ENCODE data around the gene CERS6.

The CERS6 gene

DNA sequence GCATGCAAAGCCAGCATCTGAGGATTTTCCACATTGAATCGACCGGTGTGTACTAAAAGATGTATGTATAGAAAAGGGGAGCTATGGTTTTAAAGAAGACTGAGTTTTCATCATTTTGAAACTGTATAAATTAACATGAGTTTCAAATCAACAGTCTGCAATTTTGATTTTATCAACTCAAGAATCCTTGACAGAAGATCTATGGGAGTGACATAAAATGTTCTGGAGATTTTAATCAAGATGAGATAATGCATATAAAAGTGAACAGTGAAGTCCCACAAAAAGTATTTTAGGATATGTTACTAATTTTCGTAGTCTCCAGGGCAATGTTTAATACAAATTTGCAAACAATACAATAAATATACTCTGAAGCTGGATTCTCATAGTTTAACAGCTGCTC, 24.0 kb upstream of the CERS6 start:
- DNase-seq (ENCODE audit: low read depth) = no peak

DNA sequence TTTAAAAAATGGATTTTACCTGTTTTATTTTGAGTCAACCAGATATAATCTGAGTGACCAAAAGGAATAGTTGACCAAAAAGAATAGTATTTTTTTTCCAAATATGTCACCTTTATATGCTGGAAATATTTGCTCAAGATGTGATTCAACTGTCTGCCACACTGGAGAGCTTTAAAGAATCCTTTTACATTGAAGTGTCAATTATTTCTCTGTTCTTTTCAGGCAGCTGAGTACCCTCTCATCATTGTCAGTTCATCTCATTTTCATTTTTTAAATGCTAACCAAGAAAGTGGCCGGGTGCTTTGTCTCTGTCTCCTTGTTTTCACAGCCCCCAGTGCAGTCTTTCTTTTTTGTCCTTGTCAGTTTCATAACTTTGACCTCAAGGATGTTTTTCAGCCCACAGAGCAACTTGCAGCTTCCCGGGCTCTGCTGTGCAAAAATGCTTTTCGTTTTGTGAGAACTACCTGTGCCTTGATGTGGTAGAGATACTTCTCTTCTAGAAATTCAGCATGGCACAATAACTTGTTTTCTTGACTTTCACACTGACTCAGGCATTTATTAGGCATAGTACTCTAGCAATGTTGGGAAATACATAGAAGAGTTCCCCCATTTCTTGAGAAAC, 23.4 kb upstream of the CERS6 start:
- H3K4me3 ChIP-seq (ENCODE audit: control insufficient read depth, low read depth, low read length) = no peak overlapping the region
- TF ChIP-seq, protein P1, sequence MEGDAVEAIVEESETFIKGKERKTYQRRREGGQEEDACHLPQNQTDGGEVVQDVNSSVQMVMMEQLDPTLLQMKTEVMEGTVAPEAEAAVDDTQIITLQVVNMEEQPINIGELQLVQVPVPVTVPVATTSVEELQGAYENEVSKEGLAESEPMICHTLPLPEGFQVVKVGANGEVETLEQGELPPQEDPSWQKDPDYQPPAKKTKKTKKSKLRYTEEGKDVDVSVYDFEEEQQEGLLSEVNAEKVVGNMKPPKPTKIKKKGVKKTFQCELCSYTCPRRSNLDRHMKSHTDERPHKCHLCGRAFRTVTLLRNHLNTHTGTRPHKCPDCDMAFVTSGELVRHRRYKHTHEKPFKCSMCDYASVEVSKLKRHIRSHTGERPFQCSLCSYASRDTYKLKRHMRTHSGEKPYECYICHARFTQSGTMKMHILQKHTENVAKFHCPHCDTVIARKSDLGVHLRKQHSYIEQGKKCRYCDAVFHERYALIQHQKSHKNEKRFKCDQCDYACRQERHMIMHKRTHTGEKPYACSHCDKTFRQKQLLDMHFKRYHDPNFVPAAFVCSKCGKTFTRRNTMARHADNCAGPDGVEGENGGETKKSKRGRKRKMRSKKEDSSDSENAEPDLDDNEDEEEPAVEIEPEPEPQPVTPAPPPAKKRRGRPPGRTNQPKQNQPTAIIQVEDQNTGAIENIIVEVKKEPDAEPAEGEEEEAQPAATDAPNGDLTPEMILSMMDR (IDR thresholded peaks at IDR 0.05; ENCODE audit: control insufficient read depth, insufficient read depth, low read depth, low read length, missing control alignments) = no peak
- no peak for DNase-seq (ENCODE audit: low read depth)

More for the DNA sequence above, 24.0 kb upstream of the CERS6 start:
- no peak overlapping the region for H3K4me3 ChIP-seq (ENCODE audit: control insufficient read depth, low read depth, low read length)
- TF ChIP-seq, protein P1 (IDR thresholded peaks at IDR 0.05; ENCODE audit: control insufficient read depth, insufficient read depth, low read depth, low read length, missing control alignments) = no peak

DNA sequence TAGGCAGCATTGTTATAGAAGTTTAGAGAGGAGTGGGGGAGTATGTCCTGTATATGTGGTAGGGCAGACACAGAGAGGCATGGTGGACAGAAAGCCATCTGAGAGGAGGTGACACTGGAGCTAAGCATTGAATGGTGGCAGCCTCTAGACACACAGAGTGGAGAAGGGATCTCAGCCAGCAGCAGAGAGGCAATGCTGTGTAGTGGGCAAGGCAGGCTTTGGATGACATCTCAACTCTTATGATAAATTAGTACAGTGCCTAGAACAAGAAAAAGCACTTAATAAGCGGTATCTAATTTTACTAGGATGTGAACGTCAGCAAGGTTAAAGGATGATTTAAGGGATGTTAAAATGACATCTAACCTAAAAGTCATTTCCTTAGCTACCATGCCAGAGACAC, 22.5 kb upstream of the CERS6 start:
- H3K4me3 ChIP-seq (ENCODE audit: control insufficient read depth, low read depth, low read length) = no peak overlapping the region
- no peak for DNase-seq (ENCODE audit: low read depth)
- TF ChIP-seq, protein P1 (IDR thresholded peaks at IDR 0.05; ENCODE audit: control insufficient read depth, insufficient read depth, low read depth, low read length, missing control alignments) = no peak

DNA sequence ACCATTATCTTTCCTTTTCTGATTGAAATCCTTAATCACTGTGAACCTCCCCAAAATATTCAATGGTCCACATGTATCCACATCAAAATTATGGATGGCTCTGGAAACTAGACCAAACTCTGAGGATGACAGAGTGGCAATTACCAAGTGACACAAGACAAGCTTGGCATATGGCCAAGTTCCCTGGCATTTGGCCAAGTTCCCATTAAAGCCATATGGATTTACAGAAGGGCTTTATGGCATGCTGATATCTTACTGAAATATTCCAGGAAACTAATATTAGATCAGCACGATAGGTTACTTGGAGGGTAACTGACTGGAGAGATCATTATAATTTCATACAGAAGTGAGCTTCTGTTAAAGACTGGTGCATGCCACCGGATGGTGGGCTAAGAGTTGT, 21.9 kb upstream of the CERS6 start:
- TF ChIP-seq, protein P1 (IDR thresholded peaks at IDR 0.05; ENCODE audit: control insufficient read depth, insufficient read depth, low read depth, low read length, missing control alignments) = no peak
- DNase-seq (ENCODE audit: low read depth) = no peak
- H3K4me3 ChIP-seq (ENCODE audit: control insufficient read depth, low read depth, low read length) = no peak overlapping the region

DNA sequence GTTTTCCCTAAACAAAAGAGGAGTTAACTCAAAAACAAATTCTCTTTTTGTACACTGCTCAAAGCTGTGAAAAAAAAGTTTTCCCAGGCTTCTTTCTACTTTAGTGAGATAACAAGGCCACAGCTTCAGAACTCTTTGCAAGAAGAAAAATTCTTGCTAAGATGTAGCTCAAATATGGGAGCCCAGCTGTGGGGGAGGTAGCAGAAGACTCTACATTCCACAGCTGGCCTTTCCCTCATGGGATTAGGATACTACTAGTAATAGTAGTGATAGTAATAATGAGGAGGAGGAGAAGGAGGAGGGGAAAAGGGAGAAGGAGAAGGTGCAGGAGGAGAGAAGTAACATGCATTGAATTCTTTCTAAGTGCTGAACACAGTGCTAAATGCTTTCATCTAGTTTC, 19.2 kb upstream of the CERS6 start:
- TF ChIP-seq, protein P1 (IDR thresholded peaks at IDR 0.05; ENCODE audit: control insufficient read depth, insufficient read depth, low read depth, low read length, missing control alignments) = no peak
- DNase-seq (ENCODE audit: low read depth) = no peak
- no peak overlapping the region for H3K4me3 ChIP-seq (ENCODE audit: control insufficient read depth, low read depth, low read length)

DNA sequence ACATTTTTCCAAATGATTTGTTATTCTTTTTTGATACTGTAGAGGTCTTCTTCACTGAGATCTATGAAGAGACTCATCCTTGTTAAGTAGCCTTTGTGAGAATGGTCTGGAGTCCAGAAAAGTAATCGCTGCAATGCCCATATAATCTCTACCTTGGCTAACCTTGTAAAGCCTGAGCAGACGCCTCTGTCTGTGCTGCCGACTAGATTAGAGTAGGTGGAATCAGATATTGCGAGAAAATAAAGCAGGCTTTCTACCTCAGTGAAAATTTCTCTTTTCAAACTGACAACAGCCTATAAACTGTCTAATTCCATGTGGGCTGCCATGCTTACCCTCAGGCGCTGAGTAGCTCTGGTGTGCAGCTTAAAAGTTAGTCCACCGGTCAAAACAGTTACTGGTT, 17.5 kb upstream of the CERS6 start:
- TF ChIP-seq, protein P1 (IDR thresholded peaks at IDR 0.05; ENCODE audit: control insufficient read depth, insufficient read depth, low read depth, low read length, missing control alignments) = no peak
- H3K4me3 ChIP-seq (ENCODE audit: control insufficient read depth, low read depth, low read length) = no peak overlapping the region

More for the DNA sequence above, 17.5 kb upstream of the CERS6 start:
- no peak for DNase-seq (ENCODE audit: low read depth)
